DMS79 (cell line): ENCODE data around the gene MYT1.
A peak's percentile ranks its signal among the peaks of the same experiment; 100 is the strongest.

ENCODE experiments used
- DNase-seq: peaks from one replicate; lab custom pipeline; 2025; lab: John Stamatoyannopoulos, UW

MYT1 gene

GRCh38 chr20:64155258-64156135 is 8.8 kb upstream of the MYT1 start:
- no peak for DNase-seq

DNA sequence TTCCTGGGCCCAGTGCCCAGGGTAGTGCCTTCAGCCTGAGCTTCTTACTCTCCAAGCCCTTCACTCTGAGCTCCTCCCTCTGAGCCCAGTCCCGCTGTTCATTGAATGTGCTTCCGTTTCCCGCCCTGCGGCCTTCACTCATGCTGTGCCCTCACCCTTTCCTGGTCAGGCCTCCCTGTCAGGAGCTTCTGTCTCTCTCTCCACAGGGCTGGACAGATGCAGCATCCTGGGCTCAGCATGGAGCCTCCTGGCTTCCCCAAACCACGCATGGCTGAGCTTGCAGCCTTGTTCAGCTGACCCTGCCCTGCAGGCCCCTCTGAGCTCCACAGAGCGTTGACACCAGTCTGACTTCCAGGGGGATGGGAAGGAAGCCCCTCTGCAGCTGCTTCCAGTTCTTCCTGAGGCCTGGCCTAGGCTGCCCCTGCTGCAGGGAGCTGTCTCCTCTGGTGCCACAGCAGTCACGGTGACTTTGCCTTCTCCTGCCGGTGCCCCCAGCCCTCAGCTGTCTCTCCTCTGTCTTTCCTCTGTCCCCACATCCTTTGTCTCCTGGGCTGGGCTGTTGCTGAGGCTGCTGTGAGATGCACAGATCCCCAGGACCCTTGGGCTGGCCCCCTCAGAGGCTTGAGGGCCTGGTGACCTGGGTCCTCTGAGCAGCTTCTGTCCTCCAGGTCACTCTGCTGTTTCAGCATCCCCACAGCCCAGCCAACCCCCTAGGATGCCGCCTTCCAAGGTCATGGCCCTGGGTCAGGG is 7.9 kb upstream of the MYT1 start:
- peak; percentile 95 for DNase-seq

DNA sequence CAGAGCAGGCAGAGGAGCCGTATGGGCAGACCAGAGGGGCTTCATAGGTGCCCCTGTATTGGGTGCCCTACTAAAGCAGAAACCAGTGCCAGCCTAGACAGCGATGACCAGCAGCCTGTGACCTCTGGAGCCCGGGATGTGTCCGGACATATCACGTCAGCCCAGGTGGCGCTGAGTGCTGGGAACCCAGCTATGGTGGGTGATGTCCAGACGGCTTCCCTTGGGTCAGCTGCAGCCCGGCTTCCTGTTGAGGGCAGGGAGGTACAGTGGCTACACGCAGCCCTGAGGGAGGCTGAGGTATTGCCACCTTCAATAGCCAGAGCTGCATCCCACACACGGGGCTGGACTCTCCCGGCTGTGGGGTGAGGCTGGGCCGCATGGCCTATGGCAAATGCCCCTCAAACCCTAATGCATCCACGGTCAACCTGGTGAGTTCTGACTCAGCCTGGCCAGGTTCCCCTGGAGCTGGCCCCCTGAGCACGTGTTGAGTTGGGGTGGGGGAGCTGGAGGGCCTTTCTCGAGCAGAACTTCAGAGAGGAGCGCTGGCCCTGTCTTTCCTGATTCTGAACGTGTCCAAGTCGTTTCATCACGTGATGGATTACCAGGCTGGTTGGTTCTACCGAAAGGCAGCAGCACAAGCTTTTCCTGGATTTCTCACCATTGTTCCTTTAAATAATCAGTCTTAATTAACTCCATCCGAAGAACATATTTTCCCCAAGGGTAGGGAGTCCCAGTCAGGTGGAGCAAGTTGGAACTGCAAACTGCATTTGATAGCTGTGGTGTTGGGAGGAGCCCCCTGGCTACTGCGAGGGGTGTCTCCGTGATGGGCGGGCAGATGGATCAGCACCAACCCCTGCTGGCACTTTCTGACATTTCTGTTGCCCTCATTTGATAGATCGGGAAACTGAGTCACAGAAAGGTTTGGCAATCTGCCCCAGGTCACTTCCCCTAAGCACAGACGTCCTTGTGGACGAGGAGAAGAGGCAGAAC is 7.1 kb upstream of the MYT1 start:
- DNase-seq: no peak

DNA sequence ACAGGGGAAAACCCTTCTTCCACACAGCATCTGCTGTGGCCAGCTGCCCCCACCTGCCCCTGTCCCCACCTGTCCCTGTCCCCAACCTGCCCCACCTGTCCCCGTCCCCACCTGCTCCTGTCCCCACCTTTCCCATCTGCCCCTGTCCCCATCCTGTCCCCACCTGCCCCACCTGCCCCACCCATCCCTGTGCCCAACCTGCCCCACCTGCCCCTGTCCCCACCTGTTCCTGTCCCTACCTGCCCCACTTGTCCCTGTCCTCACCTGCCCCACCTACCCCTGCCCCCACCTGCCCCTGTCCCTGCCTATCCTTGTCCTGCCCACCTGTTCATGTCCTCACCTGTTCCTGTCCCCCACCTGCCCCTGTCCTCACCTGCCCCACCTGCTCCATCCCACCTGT is 6.4 kb upstream of the MYT1 start:
- DNase-seq: no peak

GRCh38 chr20:64158346-64159285 is 5.6 kb upstream of the MYT1 start:
- DNase-seq: peak; percentile 45

DNA sequence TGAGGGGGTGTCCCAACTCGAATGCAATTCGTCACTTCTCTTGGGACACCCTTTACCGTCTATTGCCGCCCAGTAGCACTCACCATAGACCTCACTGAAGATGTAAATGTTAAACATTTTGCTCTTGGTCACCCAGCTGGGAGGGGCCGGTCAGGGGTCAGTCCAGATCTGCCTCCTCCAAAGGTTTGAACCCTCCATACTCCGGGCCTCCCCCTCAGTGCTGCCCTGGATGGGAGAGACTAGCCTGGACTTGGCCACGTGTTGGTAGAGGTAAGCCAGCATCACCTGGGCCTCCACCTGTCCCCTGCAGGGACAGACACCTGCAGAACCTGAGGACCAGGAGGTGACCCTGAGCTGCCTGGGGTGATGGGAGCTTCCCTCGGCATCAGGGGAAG is 5.0 kb upstream of the MYT1 start:
- no peak for DNase-seq

GRCh38 chr20:64159711-64160110 is 4.5 kb upstream of the MYT1 start:
- DNase-seq: no peak

DNA sequence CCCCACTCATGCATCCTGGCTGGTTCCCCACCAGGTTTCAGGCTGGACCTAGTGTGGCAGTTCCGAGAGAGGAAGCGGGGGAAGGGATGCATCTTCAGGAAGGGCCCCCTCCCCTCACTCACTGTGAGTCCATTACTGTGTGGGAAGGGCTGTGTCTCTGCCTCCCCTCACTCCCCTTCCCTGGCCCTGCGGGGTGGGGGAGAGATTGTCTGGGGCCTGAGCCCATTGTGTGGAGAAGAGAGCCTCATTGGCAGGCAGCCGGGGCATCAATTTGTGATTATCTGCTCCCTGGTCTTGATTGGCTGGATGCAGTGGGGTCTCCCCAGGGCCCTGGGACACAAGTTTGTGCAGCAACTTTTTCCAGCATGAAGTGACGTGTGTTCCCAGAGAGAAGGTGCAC is 4.1 kb upstream of the MYT1 start:
- DNase-seq: no peak

DNA sequence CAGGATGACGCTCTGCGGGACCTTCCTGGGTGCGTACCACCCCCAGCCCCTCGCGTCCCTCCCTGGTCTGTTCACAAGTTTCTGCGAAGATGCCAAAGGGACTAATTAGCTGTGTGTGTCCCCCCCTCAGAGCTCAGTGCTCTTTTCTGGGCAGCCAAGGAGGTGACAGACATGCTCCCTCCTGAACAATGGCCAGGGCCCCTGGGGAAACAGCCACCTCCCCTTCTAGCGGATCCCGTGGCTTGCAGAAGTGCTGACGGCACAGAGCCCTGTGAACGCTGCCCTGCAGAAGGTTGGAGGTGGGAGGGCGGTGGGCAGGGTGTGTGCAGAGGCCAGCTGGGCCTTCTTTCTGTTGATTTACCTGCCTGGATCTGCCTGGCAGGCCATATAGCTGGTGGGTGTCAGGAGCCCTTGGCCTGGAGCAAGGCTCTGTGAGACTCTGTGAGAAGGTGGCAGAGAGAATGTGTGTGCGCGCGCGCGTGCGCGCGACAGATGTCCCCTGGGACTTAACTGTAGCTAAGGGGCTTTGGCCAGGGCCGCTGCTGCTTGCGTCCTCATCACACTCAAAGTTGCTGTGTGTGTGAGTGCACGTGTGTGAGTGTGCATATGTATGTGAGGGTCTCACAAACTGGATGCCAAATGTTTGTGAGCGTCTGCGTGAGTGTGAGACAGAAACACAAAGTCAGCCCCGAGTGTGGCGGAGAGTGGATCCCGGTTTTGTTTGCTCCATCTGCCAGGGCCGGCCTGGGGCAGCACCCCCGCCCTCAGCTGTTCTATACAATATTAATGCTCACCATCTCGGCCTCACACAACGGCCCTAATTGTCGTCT is 3.5 kb upstream of the MYT1 start:
- peak; percentile 47 for DNase-seq

GRCh38 chr20:64161356-64162238 is 2.7 kb upstream of the MYT1 start:
- DNase-seq: no peak

GRCh38 chr20:64162239-64162910 is 1.9 kb upstream of the MYT1 start:
- no peak for DNase-seq

- DNase-seq: no peak
Observed at GRCh38 chr20:64163776-64164122, 503 bp upstream of the MYT1 start.

GRCh38 chr20:64165866-64166600 is 1.8 kb downstream of the MYT1 start:
- DNase-seq: no peak

DNA sequence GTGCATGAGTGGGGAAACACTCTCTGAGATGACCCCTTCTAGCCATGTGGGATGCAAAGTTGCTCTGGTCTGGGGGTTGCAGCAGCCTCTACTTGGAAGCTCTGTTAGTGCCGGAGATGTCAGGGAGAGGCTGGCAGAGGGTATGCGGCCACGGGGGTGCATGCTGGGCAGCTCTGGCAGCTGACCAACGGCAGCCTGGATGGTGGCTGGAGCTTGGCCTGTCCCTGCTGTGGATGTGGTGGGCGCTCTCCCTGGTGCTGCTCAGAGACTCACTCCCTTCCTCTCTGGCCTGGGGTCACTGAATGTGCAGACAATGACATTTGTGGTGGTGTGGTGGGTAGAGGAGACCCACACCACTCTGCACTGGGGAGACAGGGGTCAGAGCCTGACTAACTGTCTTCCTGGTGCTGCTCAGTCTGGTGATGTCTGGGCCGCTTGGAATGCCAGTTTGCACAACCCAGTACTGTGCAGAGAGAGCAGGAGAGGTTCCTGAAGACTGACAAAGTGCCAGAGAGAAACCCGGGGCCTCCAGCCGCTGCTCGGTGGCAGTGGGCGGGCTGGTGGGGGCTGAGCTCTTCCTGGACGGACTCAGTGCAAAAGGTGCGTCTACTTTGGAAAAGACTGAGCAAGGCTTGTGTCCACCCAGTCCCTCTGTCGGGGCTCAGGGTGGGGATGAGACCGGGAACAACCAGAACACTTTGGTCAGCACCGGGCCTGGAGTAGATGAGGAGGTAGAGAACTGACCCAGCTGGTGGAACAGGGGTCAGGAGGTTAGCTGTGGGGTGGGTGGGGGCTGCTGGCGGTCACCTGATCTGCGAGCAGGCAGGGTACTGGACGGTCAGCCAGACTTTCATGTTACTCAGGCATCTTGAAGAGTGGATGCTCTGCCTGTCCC is 2.7 kb downstream of the MYT1 start:
- no peak for DNase-seq

DNA sequence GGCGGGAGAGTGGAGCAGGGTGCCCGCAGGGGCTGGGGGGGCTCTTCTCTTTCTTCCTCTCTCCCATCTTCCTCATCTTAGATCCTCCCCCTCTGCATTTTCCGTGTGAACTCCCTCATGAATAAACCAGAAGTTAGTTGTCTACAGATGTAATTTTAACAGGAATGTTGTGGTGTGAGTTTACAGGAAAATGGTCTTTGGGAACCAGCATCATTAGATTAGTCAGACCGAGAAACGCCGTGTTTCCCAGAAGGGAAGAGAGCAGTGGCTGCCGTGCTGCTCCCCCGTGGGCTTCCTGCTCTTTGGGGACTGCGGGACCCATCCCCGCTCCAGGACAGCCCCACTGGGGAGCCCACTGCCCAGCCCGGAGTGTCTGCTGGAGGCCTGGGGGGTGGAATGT is 3.4 kb downstream of the MYT1 start:
- no peak for DNase-seq

GRCh38 chr20:64168381-64169090 is 4.3 kb downstream of the MYT1 start:
- no peak for DNase-seq
